ENCODE results near the gene LMO7. TPM values are rescaled to one million over a fixed set of nuclear protein-coding genes. Genes with fewer than 3 reads are reported as not detected.

Gene LMO7
- polyA plus RNA-seq, 3 donors from 2014 or later, result 0.96 to 4.1 TPM; not detected in 1

DNA sequence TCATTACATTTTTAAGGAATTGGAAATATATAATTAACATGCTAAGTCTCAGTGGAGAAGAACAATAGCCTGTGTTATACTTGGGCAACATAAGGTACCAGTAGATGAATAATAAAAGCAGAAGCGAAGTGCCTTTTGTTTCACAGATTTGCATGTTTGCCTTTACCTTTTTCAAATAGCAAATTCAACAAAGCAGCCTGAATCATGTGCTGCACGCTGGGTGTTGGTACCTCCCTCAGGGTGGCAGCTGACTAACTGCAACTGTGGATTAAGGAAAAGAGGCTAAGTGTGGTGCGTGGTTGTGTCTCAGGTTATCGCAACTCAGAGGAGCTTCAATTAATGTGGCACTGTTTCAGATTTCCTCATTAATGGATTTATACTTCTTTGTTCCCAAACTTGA is 189.0 kb downstream of the LMO7 start:
- peaks cover 10 to 17% (median 14%) of the 10 kb centered on the region in 3 donors for H3K36me3 Mint-ChIP-seq
- no peak for DNase-seq

GRCh38 chr13:75825594-75825993 is 189.5 kb downstream of the LMO7 start:
- Mint-ChIP-seq H3K36me3 (peaks cover 10 to 17% (median 14%) of the 10 kb centered on the region in 3 donors), H3K4me3 (no peak overlapping the region), H3K27ac (no peak overlapping the region), H3K4me1 (no peaks in the 10 kb centered on the region), H3K27me3 (ENCODE audit: low read depth in 3 of 3) (peaks cover 0 to 2% (median 0%) of the 10 kb centered on the region in 3 donors), H3K9me3 (no peaks in the 10 kb centered on the region)
- DNase-seq, result no peak

More for the DNA sequence above, 189.0 kb downstream of the LMO7 start:
- H3K27me3 Mint-ChIP-seq (ENCODE audit: low read depth in 3 of 3), result peaks cover 0 to 2% (median 0%) of the 10 kb centered on the region in 3 donors
- no peak overlapping the region for H3K4me3 Mint-ChIP-seq
- H3K9me3 Mint-ChIP-seq, result no peaks in the 10 kb centered on the region
- H3K4me1 Mint-ChIP-seq, result no peaks in the 10 kb centered on the region
- H3K27ac Mint-ChIP-seq, result no peak overlapping the region

- peaks cover 14 to 17% (median 16%) of the 10 kb centered on the region in 3 donors for H3K36me3 Mint-ChIP-seq
- H3K27me3 Mint-ChIP-seq (ENCODE audit: low read depth in 3 of 3), result peaks cover 0 to 2% (median 0%) of the 10 kb centered on the region in 3 donors
- H3K4me3 Mint-ChIP-seq, result no peak overlapping the region
- no peaks in the 10 kb centered on the region for H3K4me1 Mint-ChIP-seq
- no peak overlapping the region for H3K27ac Mint-ChIP-seq
- no peak for DNase-seq
- H3K9me3 Mint-ChIP-seq, result peaks cover 0 to 2% (median 0%) of the 10 kb centered on the region in 6 donors
These were observed 190.3 kb downstream of the LMO7 start for GRCh38 chr13:75826391-75826790.

DNA sequence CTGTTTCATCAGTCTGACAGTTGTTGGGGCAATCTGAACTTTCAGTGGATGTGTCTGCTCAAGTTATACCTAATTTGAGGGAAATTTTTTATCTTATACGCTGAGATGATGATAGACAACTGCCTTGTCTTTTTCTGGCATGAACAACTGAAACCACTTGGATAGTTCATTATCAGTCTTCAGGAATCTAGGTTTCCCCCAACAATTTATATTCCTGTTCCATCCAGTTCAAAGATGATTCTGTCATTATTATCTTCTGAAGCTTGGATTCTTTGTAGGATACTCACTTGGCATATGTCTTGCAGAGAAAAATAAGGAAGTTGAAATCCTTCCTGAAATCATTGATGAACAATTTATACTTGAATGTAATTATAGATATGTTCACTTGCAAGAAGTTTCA is 193.7 kb downstream of the LMO7 start:
- DNase-seq, result no peak
- Mint-ChIP-seq H3K9me3 (peaks cover 0 to 2% (median 0%) of the 10 kb centered on the region in 6 donors), H3K36me3 (peaks cover 6 to 29% (median 10%) of the 10 kb centered on the region in 3 donors), H3K27me3 (ENCODE audit: low read depth in 3 of 3) (peaks cover 0 to 2% (median 0%) of the 10 kb centered on the region in 3 donors), H3K27ac (no peak overlapping the region), H3K4me3 (no peak overlapping the region), H3K4me1 (no peaks in the 10 kb centered on the region)

DNA sequence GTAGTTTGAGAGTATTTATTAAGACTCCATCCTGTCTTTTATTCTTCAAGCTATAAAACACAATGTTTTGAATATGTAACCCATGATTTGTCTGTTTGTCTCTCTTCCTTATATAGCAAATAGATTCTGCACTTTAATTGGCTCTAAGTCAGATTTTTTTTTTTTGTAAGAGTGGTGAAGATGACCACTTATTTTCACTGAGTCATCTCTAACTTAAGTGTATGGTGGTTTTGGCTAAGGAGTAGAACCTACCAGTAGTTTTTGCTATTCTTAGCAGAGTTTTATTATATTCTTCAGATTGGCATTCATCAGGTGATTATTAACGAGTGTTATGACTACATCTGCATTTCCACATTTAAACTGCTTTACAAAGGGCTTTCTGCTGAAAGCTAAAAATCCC is 194.7 kb downstream of the LMO7 start:
- H3K4me3 Mint-ChIP-seq, result no peak overlapping the region
- peaks cover 6 to 29% (median 10%) of the 10 kb centered on the region in 3 donors for H3K36me3 Mint-ChIP-seq

GRCh38 chr13:75831389-75831788 is 195.3 kb downstream of the LMO7 start:
- DNase-seq, result no peak
- no peak overlapping the region for H3K4me3 Mint-ChIP-seq

More for the DNA sequence above, 194.7 kb downstream of the LMO7 start:
- Mint-ChIP-seq H3K4me1 (no peaks in the 10 kb centered on the region), H3K27ac (no peak overlapping the region), H3K27me3 (ENCODE audit: low read depth in 3 of 3) (peaks cover 0 to 2% (median 0%) of the 10 kb centered on the region in 3 donors), H3K9me3 (peaks cover 0 to 2% (median 0%) of the 10 kb centered on the region in 6 donors)
- DNase-seq, result no peak

GRCh38 chr13:75832812-75833211 is 196.7 kb downstream of the LMO7 start:
- no peak for DNase-seq
- Mint-ChIP-seq H3K4me3 (no peak overlapping the region), H3K36me3 (peaks cover 7 to 40% (median 12%) of the 10 kb centered on the region in 3 donors), H3K4me1 (no peaks in the 10 kb centered on the region), H3K27me3 (ENCODE audit: low read depth in 3 of 3) (no peaks in the 10 kb centered on the region), H3K27ac (no peak overlapping the region), H3K9me3 (peaks cover 0 to 2% (median 0%) of the 10 kb centered on the region in 6 donors)

More at GRCh38 chr13:75831389-75831788, 195.3 kb downstream of the LMO7 start:
- Mint-ChIP-seq H3K27me3 (ENCODE audit: low read depth in 3 of 3) (peaks cover 0 to 2% (median 0%) of the 10 kb centered on the region in 3 donors), H3K36me3 (peaks cover 6 to 34% (median 10%) of the 10 kb centered on the region in 3 donors), H3K27ac (no peak overlapping the region), H3K4me1 (no peaks in the 10 kb centered on the region), H3K9me3 (peaks cover 0 to 2% (median 0%) of the 10 kb centered on the region in 6 donors)

- Mint-ChIP-seq H3K4me1 (no peaks in the 10 kb centered on the region), H3K27me3 (ENCODE audit: low read depth in 3 of 3) (peaks cover 0 to 2% (median 0%) of the 10 kb centered on the region in 3 donors), H3K27ac (no peak overlapping the region), H3K9me3 (no peaks in the 10 kb centered on the region), H3K4me3 (no peak overlapping the region), H3K36me3 (peaks cover 8 to 37% (median 23%) of the 10 kb centered on the region in 3 donors)
- no peak for DNase-seq
These were observed 200.3 kb downstream of the LMO7 start for GRCh38 chr13:75836441-75836840.

DNA sequence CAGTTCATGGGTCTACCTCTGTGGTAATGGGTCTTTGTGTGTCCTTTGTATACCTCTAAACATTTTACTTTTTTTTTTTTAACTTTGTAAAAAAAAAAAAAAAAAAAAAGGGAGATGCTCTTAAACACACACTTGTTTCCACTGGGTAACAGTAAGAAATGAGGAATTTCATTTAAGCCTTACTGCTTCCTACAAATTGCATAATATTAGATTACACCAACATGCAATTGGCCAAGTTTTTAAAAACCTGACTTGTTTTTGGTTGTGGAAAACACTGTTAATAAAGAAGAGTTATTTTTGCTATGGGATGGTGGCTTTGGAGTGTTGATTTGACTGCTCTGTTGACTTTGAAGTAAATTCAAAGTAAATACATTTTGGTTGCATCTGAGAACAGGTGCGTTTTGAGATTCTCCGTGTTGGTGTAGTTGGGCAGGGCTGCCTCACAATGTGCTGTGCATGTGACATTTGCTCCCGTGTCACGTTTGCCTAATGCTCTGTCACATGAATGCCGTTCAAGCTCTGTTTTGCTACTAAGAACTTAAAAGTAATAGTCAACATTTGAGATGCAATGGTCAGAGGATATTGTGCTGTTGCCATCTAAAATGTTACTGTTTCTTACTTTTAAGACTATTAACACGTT is 202.4 kb downstream of the LMO7 start:
- Mint-ChIP-seq H3K4me3 (no peak overlapping the region), H3K9me3 (no peaks in the 10 kb centered on the region), H3K27me3 (ENCODE audit: low read depth in 3 of 3) (peaks cover 0 to 2% (median 0%) of the 10 kb centered on the region in 3 donors), H3K4me1 (no peaks in the 10 kb centered on the region), H3K36me3 (peaks cover 16 to 47% (median 37%) of the 10 kb centered on the region in 3 donors), H3K27ac (no peak overlapping the region)
- no peak for DNase-seq

DNA sequence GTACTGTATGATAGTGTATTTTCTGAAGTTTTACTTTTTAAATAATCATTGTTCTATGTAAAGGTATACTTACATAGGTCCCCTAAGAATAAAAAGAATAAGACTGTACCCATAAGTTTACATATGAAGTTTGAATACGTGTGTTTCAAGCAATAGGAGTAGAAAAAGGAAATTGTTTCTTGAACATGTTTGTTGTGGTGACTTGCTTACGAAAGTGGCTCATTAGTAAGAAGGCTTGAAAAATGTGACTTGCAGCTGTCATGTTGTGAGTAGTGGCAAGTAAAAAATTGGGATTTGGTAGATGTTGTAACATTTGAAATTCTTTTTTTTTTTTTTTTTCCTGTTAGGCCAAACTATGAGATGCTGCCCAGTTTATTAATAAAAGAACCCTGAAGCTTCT is 203.3 kb downstream of the LMO7 start:
- DNase-seq, result no peak
- Mint-ChIP-seq H3K27ac (no peak overlapping the region), H3K9me3 (no peaks in the 10 kb centered on the region), H3K4me3 (no peak overlapping the region), H3K27me3 (ENCODE audit: low read depth in 3 of 3) (peaks cover 0 to 2% (median 0%) of the 10 kb centered on the region in 3 donors), H3K4me1 (no peaks in the 10 kb centered on the region), H3K36me3 (peaks cover 16 to 41% (median 37%) of the 10 kb centered on the region in 3 donors)

DNA sequence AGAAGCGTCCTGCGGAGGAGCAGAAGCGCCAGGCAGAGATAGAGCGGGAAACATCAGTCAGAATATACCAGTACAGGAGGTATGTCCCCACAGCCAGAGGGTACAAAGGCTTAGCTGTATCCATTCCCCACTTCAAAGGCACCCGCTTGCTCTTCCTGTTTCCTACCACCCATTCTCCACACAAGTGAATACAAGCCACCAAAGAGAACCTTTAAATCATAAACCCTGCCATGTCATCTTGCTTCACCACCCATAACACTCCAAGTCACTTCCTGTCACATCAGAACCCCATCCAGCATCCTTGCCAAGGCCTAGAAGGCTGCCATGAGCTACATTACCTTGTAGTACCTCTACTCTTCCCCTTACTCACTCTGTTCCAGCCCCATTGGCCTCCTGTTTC is 205.8 kb downstream of the LMO7 start:
- H3K36me3 Mint-ChIP-seq, result peaks cover 16 to 37% (median 34%) of the 10 kb centered on the region in 3 donors
- peaks cover 0 to 2% (median 0%) of the 10 kb centered on the region in 3 donors for H3K27me3 Mint-ChIP-seq (ENCODE audit: low read depth in 3 of 3)
- no peak overlapping the region for H3K27ac Mint-ChIP-seq

DNA sequence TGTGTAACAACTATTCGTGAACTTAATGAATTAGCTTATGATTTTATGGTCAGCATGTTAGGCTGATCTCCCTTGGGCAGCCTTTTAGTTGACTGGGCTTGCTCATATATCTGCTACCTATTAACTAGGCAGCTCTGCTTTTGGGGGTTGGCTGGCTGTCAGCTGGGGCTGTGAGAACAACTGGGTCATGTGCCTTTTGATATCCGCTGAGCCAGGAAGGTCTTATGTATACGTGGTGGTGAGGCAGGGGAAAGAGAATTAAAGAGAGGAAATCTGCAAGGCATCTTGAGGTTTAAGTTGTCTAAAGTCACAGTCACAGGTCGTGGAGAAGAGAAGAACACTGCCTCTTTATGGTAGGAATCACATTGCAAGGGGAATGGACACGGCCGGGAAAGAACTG is 206.9 kb downstream of the LMO7 start:
- peaks cover 0 to 2% (median 0%) of the 10 kb centered on the region in 3 donors for H3K27me3 Mint-ChIP-seq (ENCODE audit: low read depth in 3 of 3)
- peaks cover 16 to 31% (median 27%) of the 10 kb centered on the region in 3 donors for H3K36me3 Mint-ChIP-seq
- H3K27ac Mint-ChIP-seq, result no peak overlapping the region

More for the DNA sequence above, 205.8 kb downstream of the LMO7 start:
- H3K9me3 Mint-ChIP-seq, result no peaks in the 10 kb centered on the region
- DNase-seq, result no peak
- no peak overlapping the region for H3K4me3 Mint-ChIP-seq
- no peaks in the 10 kb centered on the region for H3K4me1 Mint-ChIP-seq

DNA sequence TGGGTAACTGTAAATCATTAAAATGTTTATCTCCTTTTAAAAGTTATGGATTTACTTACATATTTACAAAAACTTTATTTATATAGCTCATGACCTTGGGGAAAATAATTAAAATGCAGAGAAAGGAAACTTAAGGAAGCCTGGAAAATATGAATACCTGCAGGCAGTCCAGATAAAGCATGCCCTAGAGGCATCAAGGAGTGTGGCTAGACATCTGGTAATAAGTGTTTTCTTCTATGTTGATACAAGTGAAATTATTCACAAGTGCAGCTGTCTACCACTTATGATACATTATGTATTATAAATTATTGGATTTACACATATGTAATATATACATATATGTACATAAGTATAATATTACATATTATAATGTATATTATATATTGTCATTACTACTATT is 207.9 kb downstream of the LMO7 start:
- Mint-ChIP-seq H3K9me3 (no peaks in the 10 kb centered on the region), H3K4me3 (no peak overlapping the region), H3K4me1 (no peaks in the 10 kb centered on the region), H3K27me3 (ENCODE audit: low read depth in 3 of 3) (no peaks in the 10 kb centered on the region), H3K27ac (no peak overlapping the region), H3K36me3 (peaks cover 22 to 31% (median 26%) of the 10 kb centered on the region in 3 donors)
- DNase-seq, result no peak

More for the DNA sequence above, 206.9 kb downstream of the LMO7 start:
- H3K4me3 Mint-ChIP-seq, result no peak overlapping the region
- DNase-seq, result no peak
- no peaks in the 10 kb centered on the region for H3K4me1 Mint-ChIP-seq
- no peaks in the 10 kb centered on the region for H3K9me3 Mint-ChIP-seq

DNA sequence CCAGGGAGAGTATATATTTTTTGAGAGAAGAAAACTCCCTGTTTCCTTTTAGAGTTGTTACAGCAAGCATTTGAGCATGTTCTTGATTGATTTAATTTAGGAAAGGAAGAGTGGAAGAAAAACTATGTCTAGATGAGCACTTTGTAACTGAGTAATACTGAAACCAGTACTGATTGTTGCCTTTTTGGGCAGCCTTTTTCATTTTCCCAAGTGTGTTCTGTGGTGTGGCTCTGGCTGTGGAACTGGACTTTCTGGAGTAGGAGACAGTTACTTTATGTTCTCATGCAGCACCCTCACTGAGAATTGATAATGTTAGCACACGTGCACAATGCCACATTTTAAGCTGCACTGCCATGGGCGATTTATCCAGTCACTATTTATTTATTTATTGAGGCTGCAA is 211.5 kb downstream of the LMO7 start:
- H3K4me3 Mint-ChIP-seq, result no peak overlapping the region
- H3K9me3 Mint-ChIP-seq, result no peaks in the 10 kb centered on the region
- no peak for DNase-seq
- no peaks in the 10 kb centered on the region for H3K4me1 Mint-ChIP-seq
- H3K27me3 Mint-ChIP-seq (ENCODE audit: low read depth in 3 of 3), result no peaks in the 10 kb centered on the region
- H3K36me3 Mint-ChIP-seq, result peaks cover 14 to 24% (median 18%) of the 10 kb centered on the region in 3 donors
- H3K27ac Mint-ChIP-seq, result no peak overlapping the region
